Spleen (tissue), 11 donors: ENCODE data around the gene BET1L. TPM values are rescaled to one million over a fixed set of nuclear protein-coding genes. Genes with fewer than 3 reads are reported as not detected.

ENCODE experiments used
- DNase-seq: peaks from one replicate; pipeline ENCODE4 v3.0.0-alpha.2; 2020
- H3K27ac ChIP-seq, 8 donors: fragments of 200-600 bp; sonication (generic) in 7 of 8; 1 replicate in 4 of 8; 2 replicates in 4 of 8; pipeline versions ENCODE4 v1.5.0 to v1.8.0; 2016 to 2021; ENCODE audit warnings: inconsistent platforms in 4 of 8, mild to moderate bottlenecking in 4 of 8, moderate library complexity in 1 of 8
- H3K27me3 ChIP-seq, 7 donors: fragments of 200-600 bp; sonication (generic) in 6 of 7; replicated peaks in 1 of 7; 1 replicate in 4 of 7; 2 replicates in 3 of 7; pipeline versions ENCODE4 v1.5.0 to v1.8.0; 2016 to 2021; ENCODE audit warnings: inconsistent platforms in 3 of 7, mild to moderate bottlenecking in 1 of 7
- H3K36me3 ChIP-seq, 6 donors: fragments of 200-600 bp; sonication (generic) in 5 of 6; 1 replicate in 4 of 6; 2 replicates in 2 of 6; pipeline versions ENCODE4 v1.5.0 to v1.8.0; 2016 to 2021; ENCODE audit warnings: inconsistent platforms in 2 of 6
- H3K4me1 ChIP-seq, 6 donors: fragments of 200-600 bp; sonication (generic) in 5 of 6; 1 replicate in 3 of 6; 2 replicates in 3 of 6; pipeline versions ENCODE4 v1.5.0 to v1.8.0; 2016 to 2021; ENCODE audit warnings: inconsistent platforms in 3 of 6
- H3K4me3 ChIP-seq, 8 donors: fragments of 200-600 bp; sonication (generic) in 7 of 8; 1 replicate in 4 of 8; 2 replicates in 4 of 8; pipeline versions ENCODE4 v1.5.0 to v1.8.0; 2016 to 2021; ENCODE audit warnings: inconsistent platforms in 4 of 8, mild to moderate bottlenecking in 4 of 8, moderate library complexity in 2 of 8
- H3K9me3 ChIP-seq, 8 donors: fragments of 200-600 bp; sonication (generic) in 7 of 8; 1 replicate in 4 of 8; 2 replicates in 4 of 8; pipeline versions ENCODE4 v1.5.0 to v1.8.0; 2016 to 2021; ENCODE audit warnings: inconsistent platforms in 4 of 8
- POLR2A ChIP-seq, 3 donors: fragments of 450-650 bp; IDR thresholded peaks; one replicate each; pipeline ENCODE4 v1.5.1; 2017; ENCODE audit warnings: antibody characterized with exemption in 3 of 3, mild to moderate bottlenecking in 1 of 3
- POLR2AphosphoS5 ChIP-seq, 3 donors: sonication (generic); formaldehyde crosslinking; IDR thresholded peaks; one replicate each; pipeline ENCODE4 v1.5.1; 2017; ENCODE audit warnings: antibody characterized with exemption in 3 of 3
- WGBS, 5 donors: extraction: QIAGEN DNeasy Blood & Tissue Kit in 3 of 5; methylation state at CpG; one replicate each; pipeline versions ENCODE4 v1.1.5 to v1.1.7; 2013 to 2018; 5-methylcytosine and 5-hydroxymethylcytosine counted together
- intact Hi-C: fragments of 100-400 bp; cut with DNase I; formaldehyde crosslinking; loops from one replicate; pipeline ENCODE4 v1.15.0; 2023; ENCODE audit warnings: low total_unique reads
- polyA plus RNA-seq, 3 donors: library from polyadenylated mRNA; stranded (reverse); fragments of 200-250 nt; gene quantifications; one replicate each; pipeline ENCODE4 v1.2.1, GENCODE V29; 2013
- total RNA-seq, 7 donors: library from RNA; depleted of rRNA in 3 of 7; stranded (reverse); fragments of >200 nt in 3 of 7; fragmentation: NEBNext Ultra II Directional in 4 of 7; extraction: Animal tissue kit (Norgen Biotek cat#: 25700) in 4 of 7; gene quantifications; one replicate each; pipeline versions ENCODE4 v1.1.0 to v1.2.1, GENCODE V29; 2016 to 2021
- TF ChIP-seq, protein P1 (sequence below), 11 experiments: fragments of 200-600 bp in 7 of 11; fragments of 450-650 bp in 4 of 11; sonication (generic) in 4 of 11; IDR thresholded peaks in 8 of 11; conservative IDR thresholded peaks in 3 of 11; 1 replicate in 7 of 11; 2 replicates in 4 of 11; pipeline versions ENCODE4 v1.4.0 to v1.8.0; 2016 to 2021; ENCODE audit warnings: antibody characterized with exemption in 11 of 11, inconsistent platforms in 4 of 11, mild to moderate bottlenecking in 1 of 11
- donor health status: healthy with polysubstance abuse.
- donor health status: DM: no; HTN: no; CAD: no; lungs with moderate emphysema.
- donor health status: DM: no; HTN: no; CAD: no.
- donor health status: Bipolar disorder and iron deficiency.
- donor health status: healthy.
- donor health status: DM: no; HTN: no; CAD: no.
- donor health status: DM: yes; HTN: yes; CAD: no.

Gene BET1L
- total and polyA plus RNA-seq, 10 donors, result 16.2 to 63.5 (median 44.4) TPM

- WGBS, 5 donors, result 83 to 90% (median 85%) methylated on average over 7 of the region's 7 CpGs
- Histone ChIP-seq H3K27ac (no peak overlapping the region), H3K4me3 (no peak overlapping the region), H3K27me3 (no peaks in the 10 kb centered on the region), H3K4me1 (no peaks in the 10 kb centered on the region), H3K36me3 (peaks cover 0 to 42% (median 6%) of the 10 kb centered on the region in 6 donors), H3K9me3 (no peaks in the 10 kb centered on the region)
- no peak for TF ChIP-seq POLR2A (IDR thresholded peaks at IDR 0.05)
- TF ChIP-seq, protein P1, sequence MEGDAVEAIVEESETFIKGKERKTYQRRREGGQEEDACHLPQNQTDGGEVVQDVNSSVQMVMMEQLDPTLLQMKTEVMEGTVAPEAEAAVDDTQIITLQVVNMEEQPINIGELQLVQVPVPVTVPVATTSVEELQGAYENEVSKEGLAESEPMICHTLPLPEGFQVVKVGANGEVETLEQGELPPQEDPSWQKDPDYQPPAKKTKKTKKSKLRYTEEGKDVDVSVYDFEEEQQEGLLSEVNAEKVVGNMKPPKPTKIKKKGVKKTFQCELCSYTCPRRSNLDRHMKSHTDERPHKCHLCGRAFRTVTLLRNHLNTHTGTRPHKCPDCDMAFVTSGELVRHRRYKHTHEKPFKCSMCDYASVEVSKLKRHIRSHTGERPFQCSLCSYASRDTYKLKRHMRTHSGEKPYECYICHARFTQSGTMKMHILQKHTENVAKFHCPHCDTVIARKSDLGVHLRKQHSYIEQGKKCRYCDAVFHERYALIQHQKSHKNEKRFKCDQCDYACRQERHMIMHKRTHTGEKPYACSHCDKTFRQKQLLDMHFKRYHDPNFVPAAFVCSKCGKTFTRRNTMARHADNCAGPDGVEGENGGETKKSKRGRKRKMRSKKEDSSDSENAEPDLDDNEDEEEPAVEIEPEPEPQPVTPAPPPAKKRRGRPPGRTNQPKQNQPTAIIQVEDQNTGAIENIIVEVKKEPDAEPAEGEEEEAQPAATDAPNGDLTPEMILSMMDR (IDR thresholded peaks at IDR 0.05 in 8 of 11, conservative IDR thresholded peaks at IDR 0.05 in 3 of 11), result no peak
- intact Hi-C loops, result no loop called here
- DNase-seq, result no peak
These were observed 17.2 kb upstream of the BET1L start for GRCh38 chr11:224424-224823.

DNA sequence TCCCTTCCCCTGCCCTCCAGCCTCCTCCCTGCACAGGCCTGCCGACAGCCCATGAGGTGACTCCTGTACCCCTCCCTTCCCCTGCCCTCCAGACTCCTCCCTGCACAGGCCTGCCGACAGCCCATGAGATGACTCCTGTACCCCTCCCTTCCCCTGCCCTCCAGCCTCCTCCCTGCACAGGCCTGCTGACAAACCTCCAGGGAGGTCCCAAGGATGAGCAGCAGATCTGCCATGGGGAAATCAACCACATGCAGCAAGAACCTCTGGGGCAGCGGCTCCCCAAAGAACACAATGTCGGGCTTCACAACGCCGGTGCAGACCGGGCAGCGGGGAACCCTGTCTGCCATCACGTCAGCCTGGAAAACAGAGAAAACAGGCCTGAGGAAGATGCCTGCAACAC, 16.7 kb upstream of the BET1L start:
- Histone ChIP-seq H3K27ac (no peak overlapping the region), H3K9me3 (no peaks in the 10 kb centered on the region), H3K36me3 (peaks cover 0 to 42% (median 7%) of the 10 kb centered on the region in 6 donors), H3K4me3 (no peak overlapping the region), H3K4me1 (no peaks in the 10 kb centered on the region), H3K27me3 (no peaks in the 10 kb centered on the region)
- no peak for DNase-seq
- intact Hi-C loops, result no loop called here
- TF ChIP-seq, protein P1 (IDR thresholded peaks at IDR 0.05 in 8 of 11, conservative IDR thresholded peaks at IDR 0.05 in 3 of 11), result no peak
- TF ChIP-seq POLR2AphosphoS5 (IDR thresholded peaks at IDR 0.05), result no peak
- no peak for TF ChIP-seq POLR2A (IDR thresholded peaks at IDR 0.05)
- WGBS, 5 donors, result 93 to 99% (median 96%) methylated on average over 7 to 9 of the region's 9 CpGs

DNA sequence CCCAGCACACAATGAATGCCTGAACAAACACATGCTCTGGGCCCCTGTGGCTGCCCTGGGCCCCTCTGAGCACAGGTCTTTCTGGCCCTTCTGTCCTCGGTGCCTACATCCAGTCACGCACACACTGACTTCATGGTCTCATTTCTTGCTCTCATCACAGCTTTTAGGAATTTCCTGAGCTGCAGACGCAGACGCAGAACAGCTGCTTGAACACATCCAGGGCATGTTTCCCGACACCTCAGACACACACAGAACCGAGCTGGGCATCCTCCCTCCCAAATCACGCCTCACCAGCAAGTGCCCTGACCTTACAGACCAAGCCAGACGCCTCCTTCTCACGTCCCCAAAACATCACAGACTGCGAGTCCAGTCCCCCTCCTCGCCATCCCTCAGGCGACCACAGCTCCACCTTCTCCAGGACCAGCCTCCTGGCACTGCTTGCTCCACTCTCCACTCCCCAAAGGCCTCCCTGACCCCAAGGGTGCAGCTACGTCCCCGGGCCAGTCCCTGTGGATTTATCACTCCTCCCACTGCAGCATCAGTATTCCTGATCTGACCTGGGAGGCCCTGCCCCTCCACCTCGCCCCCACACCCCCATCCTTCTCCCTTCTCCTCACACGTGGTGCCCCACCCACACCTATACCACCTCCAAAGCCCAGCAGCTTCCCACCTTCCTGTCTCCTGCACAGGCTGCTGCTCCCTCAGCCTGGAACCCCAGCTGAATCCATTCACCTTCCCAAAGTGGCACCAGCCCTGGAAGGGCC, 16.0 kb upstream of the BET1L start:
- DNase-seq, result no peak
- no peaks in the 10 kb centered on the region for H3K27me3 ChIP-seq
- no peaks in the 10 kb centered on the region for H3K4me1 ChIP-seq
- H3K4me3 ChIP-seq, result no peak overlapping the region
- WGBS, 5 donors, result 84 to 92% (median 89%) methylated on average over 16 of the region's 16 CpGs
- no peak overlapping the region for H3K27ac ChIP-seq
- H3K9me3 ChIP-seq, result no peaks in the 10 kb centered on the region
- H3K36me3 ChIP-seq, result peaks cover 0 to 44% (median 11%) of the 10 kb centered on the region in 6 donors
- intact Hi-C loops, result no loop called here
- TF ChIP-seq POLR2AphosphoS5 (IDR thresholded peaks at IDR 0.05) (no peak), POLR2A (IDR thresholded peaks at IDR 0.05) (no peak)
- TF ChIP-seq, protein P1 (IDR thresholded peaks at IDR 0.05 in 8 of 11, conservative IDR thresholded peaks at IDR 0.05 in 3 of 11), result no peak

GRCh38 chr11:221998-222789, 15.0 kb upstream of the BET1L start:
- Histone ChIP-seq H3K4me3 (no peak overlapping the region), H3K9me3 (no peaks in the 10 kb centered on the region), H3K27me3 (no peaks in the 10 kb centered on the region), H3K36me3 (peaks cover 0 to 45% (median 11%) of the 10 kb centered on the region in 6 donors), H3K4me1 (no peaks in the 10 kb centered on the region), H3K27ac (no peak overlapping the region)
- WGBS, 5 donors, result 93 to 96% (median 95%) methylated on average over 14 of the region's 14 CpGs
- intact Hi-C loops, result no loop called here
- TF ChIP-seq, protein P1 (IDR thresholded peaks at IDR 0.05 in 8 of 11, conservative IDR thresholded peaks at IDR 0.05 in 3 of 11), result no peak
- TF ChIP-seq POLR2A (IDR thresholded peaks at IDR 0.05), result no peak
- no peak for DNase-seq
